ENCODE results near the gene NUDT16L1. TPM values are rescaled to one million over a fixed set of nuclear protein-coding genes. Genes with fewer than 3 reads are reported as not detected.

Gene NUDT16L1
- polyA plus RNA-seq, 1 of the 3 experiments (the other 2 are of a cell fraction), result 45.8 TPM

- TF ChIP-seq EZH2phosphoT487 (IDR thresholded peaks at IDR 0.05; ENCODE audit: borderline replicate concordance, low read depth) (no peak), FOSL2 (IDR thresholded peaks at IDR 0.05; ENCODE audit: borderline replicate concordance, low read depth) (no peak), POLR2AphosphoS5 (IDR thresholded peaks at IDR 0.05; ENCODE audit: low read depth, low read length) (no peak)
These were observed 31.4 kb downstream of the NUDT16L1 start (continued) for GRCh38 chr16:4724661-4725270.

GRCh38 chr16:4726616-4727015 is 33.3 kb downstream of the NUDT16L1 start:
- no peaks in the 10 kb centered on the region for H3K27me3 ChIP-seq (ENCODE audit: insufficient read depth)
- WGBS (ENCODE audit: low lambda C conversion rate), result 95% methylated on average over 15 of the region's 18 CpGs
- peaks cover 23 to 63% of the 10 kb centered on the region in 2 experiments for H3K36me3 ChIP-seq (replicated peaks in 1 of 2; ENCODE audit: control insufficient read depth in 1 of 2, insufficient read depth in 2 of 2, low read length in 1 of 2)
- no peak overlapping the region for H3K27ac ChIP-seq (ENCODE audit: low read depth in 2 of 2, low read length in 1 of 2)
- peaks cover 42% of the 10 kb centered on the region for H3K79me2 ChIP-seq (ENCODE audit: insufficient read depth)
- ChIA-PET POLR2A (no interaction called here), CTCF (no interaction called here)
- no peak overlapping the region for H2AFZ ChIP-seq (ENCODE audit: low read depth)
- H3K4me3 ChIP-seq (ENCODE audit: low read depth in 2 of 2, low read length in 1 of 2), result no peak overlapping the region
- H3K9me2 ChIP-seq, result no peaks in the 10 kb centered on the region
- no peaks in the 10 kb centered on the region for H3F3A ChIP-seq (replicated peaks; ENCODE audit: insufficient read depth)
- no peaks in the 10 kb centered on the region for H3K4me1 ChIP-seq (ENCODE audit: control insufficient read depth in 1 of 2, insufficient read depth in 2 of 2, low read depth in 1 of 2, low read length in 1 of 2)
- no peak for DNase-seq
- no peak overlapping the region for H3K9ac ChIP-seq
- no peak overlapping the region for H3K4me2 ChIP-seq
- TF ChIP-seq JUND (IDR thresholded peaks at IDR 0.05), result no peak
- no peak for TF ChIP-seq SMC3 (IDR thresholded peaks at IDR 0.05; ENCODE audit: low read depth, low read length)
- no peak for TF ChIP-seq GATA2 (CRISPR knock-in tag; IDR thresholded peaks at IDR 0.05)
- TF ChIP-seq YY1 (IDR thresholded peaks at IDR 0.05; ENCODE audit: low read depth), result no peak
- no peak for TF ChIP-seq MEF2A (IDR thresholded peaks at IDR 0.05; ENCODE audit: borderline replicate concordance, low read depth)
- TF ChIP-seq ELF1 (IDR thresholded peaks at IDR 0.05), result no peak
- TF ChIP-seq RFX5 (IDR thresholded peaks at IDR 0.05; ENCODE audit: low read length), result no peak
- no peak for TF ChIP-seq TCF12 (IDR thresholded peaks at IDR 0.05)
- TF ChIP-seq FOSL2 (IDR thresholded peaks at IDR 0.05; ENCODE audit: borderline replicate concordance, low read depth), result no peak
- TF ChIP-seq, protein P1, sequence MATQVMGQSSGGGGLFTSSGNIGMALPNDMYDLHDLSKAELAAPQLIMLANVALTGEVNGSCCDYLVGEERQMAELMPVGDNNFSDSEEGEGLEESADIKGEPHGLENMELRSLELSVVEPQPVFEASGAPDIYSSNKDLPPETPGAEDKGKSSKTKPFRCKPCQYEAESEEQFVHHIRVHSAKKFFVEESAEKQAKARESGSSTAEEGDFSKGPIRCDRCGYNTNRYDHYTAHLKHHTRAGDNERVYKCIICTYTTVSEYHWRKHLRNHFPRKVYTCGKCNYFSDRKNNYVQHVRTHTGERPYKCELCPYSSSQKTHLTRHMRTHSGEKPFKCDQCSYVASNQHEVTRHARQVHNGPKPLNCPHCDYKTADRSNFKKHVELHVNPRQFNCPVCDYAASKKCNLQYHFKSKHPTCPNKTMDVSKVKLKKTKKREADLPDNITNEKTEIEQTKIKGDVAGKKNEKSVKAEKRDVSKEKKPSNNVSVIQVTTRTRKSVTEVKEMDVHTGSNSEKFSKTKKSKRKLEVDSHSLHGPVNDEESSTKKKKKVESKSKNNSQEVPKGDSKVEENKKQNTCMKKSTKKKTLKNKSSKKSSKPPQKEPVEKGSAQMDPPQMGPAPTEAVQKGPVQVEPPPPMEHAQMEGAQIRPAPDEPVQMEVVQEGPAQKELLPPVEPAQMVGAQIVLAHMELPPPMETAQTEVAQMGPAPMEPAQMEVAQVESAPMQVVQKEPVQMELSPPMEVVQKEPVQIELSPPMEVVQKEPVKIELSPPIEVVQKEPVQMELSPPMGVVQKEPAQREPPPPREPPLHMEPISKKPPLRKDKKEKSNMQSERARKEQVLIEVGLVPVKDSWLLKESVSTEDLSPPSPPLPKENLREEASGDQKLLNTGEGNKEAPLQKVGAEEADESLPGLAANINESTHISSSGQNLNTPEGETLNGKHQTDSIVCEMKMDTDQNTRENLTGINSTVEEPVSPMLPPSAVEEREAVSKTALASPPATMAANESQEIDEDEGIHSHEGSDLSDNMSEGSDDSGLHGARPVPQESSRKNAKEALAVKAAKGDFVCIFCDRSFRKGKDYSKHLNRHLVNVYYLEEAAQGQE (IDR thresholded peaks at IDR 0.05; ENCODE audit: low read depth, low read length), result no peak
- no peak for TF ChIP-seq TEAD4 (IDR thresholded peaks at IDR 0.05; ENCODE audit: borderline replicate concordance, insufficient read depth)
- TF ChIP-seq GABPA (IDR thresholded peaks at IDR 0.05; ENCODE audit: low read depth), result no peak
- TF ChIP-seq FOXJ3 (CRISPR knock-in tag; IDR thresholded peaks at IDR 0.05), result no peak
- TF ChIP-seq, protein P2, sequence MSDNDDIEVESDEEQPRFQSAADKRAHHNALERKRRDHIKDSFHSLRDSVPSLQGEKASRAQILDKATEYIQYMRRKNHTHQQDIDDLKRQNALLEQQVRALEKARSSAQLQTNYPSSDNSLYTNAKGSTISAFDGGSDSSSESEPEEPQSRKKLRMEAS (IDR thresholded peaks at IDR 0.05; ENCODE audit: low read depth), result no peak
- TF ChIP-seq RXRA (IDR thresholded peaks at IDR 0.05; ENCODE audit: borderline replicate concordance, low read depth), result no peak
- no peak for TF ChIP-seq ZBTB33 (IDR thresholded peaks at IDR 0.05; ENCODE audit: borderline replicate concordance, low read depth)
- no peak for TF ChIP-seq USF1 (IDR thresholded peaks at IDR 0.05; ENCODE audit: borderline replicate concordance, low read depth)
- TF ChIP-seq POLR2AphosphoS5 (IDR thresholded peaks at IDR 0.05; ENCODE audit: low read depth, low read length), result no peak
- no peak for TF ChIP-seq USF2 (IDR thresholded peaks at IDR 0.05; ENCODE audit: borderline replicate concordance, low read depth, low read length)
- TF ChIP-seq, protein P3, sequence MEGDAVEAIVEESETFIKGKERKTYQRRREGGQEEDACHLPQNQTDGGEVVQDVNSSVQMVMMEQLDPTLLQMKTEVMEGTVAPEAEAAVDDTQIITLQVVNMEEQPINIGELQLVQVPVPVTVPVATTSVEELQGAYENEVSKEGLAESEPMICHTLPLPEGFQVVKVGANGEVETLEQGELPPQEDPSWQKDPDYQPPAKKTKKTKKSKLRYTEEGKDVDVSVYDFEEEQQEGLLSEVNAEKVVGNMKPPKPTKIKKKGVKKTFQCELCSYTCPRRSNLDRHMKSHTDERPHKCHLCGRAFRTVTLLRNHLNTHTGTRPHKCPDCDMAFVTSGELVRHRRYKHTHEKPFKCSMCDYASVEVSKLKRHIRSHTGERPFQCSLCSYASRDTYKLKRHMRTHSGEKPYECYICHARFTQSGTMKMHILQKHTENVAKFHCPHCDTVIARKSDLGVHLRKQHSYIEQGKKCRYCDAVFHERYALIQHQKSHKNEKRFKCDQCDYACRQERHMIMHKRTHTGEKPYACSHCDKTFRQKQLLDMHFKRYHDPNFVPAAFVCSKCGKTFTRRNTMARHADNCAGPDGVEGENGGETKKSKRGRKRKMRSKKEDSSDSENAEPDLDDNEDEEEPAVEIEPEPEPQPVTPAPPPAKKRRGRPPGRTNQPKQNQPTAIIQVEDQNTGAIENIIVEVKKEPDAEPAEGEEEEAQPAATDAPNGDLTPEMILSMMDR (IDR thresholded peaks at IDR 0.05), result no peak
- H3K9me3 ChIP-seq, result no peaks in the 10 kb centered on the region
- H4K20me1 ChIP-seq (ENCODE audit: insufficient read depth), result no peaks in the 10 kb centered on the region
